SK-N-MC (cell line): ENCODE measurements around the gene B4GALT7.

Source experiments
- EZH2 ChIP-seq: fragments of 200-600 bp; sonication (generic); IDR thresholded peaks from one replicate; pipeline ENCODE4 v1.6.1; 2017; ENCODE audit warnings: antibody characterized with exemption
- FOXP2 ChIP-seq: optimal IDR thresholded peaks from 2 replicates; pipeline ENCODE3; 2011; ENCODE audit warnings: mild to moderate bottlenecking, moderate library complexity; ENCODE audit not compliant: insufficient read depth; ENCODE audit errors: extremely low read length, control extremely low read depth
- POLR2AphosphoS5 ChIP-seq: IDR thresholded peaks from 2 replicates; pipeline ENCODE4 v1.6.1; 2012; ENCODE audit warnings: mild to moderate bottlenecking, low read depth, low read length, borderline replicate concordance

- TF ChIP-seq FOXP2 (no peak), EZH2 (no peak), POLR2AphosphoS5 (no peak)
These were observed 21.6 kb upstream of the B4GALT7 start for GRCh38 chr5:177578316-177578715.
